ENCODE data around the gene PSMA6.
"Not testable (repeated sequence)": the region's sequence is repeated elsewhere in the genome, so short reads cannot be mapped to it uniquely, and the experiment has no call there.

The PSMA6 gene

DNA sequence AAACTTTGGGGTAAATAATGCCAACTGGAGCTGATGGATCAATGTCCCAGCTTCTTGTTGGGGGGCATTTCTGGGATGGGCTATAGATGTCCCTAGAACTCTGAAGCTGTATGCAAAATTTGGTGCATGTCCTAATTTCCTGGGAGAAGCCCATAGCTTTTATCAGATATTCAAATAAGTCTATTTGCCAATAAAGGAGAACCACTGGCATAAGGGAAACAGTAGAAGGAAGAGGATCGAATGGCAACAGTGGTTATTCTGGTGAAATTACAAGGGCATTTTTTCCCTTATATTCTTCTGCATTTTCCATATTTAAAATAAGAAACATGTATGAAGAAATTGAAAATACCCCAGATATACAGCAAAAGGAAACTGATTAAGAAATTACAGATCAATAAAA, 34.2 kb downstream of the PSMA6 start:
- no peak for DNase-seq

DNA sequence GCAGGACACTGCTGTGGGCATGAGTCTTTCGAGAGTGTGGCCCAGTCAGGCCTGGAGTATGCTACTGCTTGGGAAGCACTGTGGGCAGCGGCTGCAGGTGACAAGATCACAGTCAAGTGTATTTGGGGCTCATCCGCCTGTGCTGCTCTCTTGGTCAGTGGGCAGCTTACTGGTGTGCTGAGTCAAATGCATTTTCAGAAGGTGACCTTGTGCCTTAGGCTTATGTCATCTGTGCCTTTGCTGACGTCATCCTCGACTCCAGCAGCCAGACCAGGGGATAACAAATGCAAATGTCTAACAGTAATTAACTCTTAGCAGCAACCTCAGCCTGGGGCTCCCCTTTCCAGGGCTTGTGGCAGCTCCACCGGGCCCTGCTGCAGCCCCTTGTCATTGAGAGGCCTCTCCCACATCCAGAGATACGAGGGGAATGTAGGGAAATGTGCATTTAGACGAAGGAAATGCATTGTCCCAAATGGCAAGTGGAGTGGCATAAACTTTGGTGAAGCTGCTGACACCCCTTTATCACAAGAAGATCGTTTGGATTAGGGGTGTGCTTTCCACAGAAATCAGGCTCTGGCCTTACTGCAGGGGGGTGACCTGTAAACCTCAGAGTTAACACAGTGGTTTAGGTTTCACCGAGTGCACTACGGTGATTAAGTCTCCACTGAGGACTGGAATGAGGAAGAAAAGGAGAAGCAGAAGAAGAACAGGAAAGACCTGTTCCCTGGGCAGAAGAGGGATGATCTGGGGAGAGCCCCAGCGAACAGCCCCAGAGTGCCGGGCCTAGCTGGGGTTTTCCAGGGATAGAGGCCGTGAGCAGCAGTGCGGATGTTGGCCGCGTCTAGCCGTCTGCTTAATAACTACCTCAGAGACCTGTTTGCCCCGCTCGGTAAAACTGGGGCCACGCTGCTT, 39.7 kb downstream of the PSMA6 start:
- DNase-seq, result no peak

DNA sequence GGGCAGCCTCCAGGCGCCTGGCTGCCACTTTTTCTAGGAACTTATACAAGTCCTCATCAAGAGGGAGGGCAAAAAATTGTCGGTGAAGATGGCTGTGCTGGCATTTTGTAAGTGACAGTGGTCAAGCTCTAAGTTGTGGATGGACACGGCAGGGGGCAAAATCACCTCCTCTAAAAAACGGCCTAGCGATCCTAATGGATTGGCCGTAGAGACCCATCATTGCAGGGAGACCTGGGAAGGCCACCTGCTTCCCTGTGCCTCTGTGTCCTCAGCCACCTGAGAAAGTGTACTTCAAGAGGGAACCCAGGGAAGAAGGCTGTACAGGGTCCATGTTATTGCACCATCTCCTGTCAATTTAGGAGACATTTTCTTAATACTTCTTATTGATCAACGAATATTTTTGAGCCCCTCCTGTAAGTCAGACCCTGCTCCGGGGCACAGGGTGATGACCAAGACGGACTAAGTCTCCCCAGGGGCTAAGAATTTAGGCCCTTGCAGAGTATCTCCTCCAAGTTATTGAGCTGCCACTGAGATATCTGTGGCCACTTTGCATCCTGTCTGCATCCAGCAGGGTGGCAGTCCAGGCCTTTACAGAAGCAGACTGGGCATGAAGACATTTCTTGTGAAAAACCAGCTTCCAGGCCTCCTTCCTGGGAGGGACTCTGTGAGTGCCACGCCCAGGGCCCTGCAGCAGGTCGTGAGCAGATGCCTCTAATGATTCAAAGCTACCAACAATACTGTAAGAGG, 40.5 kb downstream of the PSMA6 start:
- no peak for DNase-seq

DNA sequence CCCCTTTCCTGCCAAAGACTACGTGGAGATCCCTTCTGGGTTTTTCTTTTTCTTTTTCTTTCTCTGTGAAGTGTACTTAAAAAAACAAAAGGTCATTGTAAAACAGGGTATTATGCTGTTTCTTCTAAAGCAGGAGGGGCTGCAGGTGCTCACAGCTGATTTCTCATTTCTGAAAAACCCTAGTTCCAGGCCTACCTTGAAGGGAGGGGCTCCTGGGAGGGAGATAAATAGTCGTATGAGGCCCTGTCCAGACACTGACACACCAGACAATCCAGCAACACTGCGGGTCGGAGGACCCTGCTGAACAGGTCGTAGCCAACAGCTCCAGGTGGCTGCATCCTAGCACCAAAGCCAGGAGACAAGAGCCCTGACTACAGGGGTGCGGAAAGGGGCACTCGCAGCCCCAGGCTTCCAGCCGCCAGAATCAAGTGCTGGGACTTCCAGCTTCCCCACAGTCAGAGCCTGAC, 41.1 kb downstream of the PSMA6 start:
- DNase-seq, result no peak

DNA sequence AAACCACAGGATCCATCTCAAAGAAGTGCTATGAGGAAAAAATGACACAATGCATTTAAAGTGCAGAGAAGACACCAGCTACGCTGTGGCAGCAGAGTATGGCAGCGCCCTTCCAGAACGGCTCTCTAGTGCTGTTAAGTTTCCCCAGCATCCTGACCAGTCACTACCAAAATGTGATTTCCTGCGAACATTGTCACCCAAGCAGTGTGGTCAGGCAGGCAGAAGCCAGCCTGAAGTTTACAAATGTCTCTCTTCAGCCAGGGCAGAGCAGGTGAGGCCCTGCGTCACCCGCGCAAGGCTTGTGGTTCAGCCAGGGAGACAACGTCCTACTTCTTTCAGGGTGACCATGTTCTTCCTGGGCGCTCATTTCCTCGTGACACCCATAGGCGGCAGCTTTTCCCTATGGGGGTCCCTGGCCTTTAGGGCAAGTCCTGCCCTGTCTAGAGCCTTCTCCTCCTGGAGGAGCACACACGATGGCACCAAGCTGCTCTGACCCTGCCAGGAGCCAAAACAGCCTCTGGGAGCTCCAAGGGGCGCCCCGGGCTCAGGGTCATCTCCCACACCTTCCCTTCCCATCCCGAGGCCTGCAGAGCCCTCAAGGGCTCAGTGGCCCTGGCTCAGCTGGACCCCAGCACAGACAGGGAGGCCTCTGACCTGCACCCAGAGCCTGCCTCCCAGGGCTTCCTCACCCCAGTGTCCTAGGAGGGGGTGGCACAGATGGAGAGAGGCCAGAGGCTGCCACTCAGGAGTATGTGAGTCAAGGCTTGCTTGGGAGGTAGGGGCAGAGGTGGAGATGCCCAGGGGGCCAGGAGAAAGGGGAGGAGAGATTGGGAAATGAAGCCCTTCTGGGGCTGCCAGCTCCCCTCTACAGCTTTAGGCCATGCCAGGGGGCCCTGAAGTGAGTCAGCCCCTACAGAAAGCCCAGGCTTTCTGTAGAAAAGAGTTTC, 41.9 kb downstream of the PSMA6 start:
- no peak for DNase-seq

DNA sequence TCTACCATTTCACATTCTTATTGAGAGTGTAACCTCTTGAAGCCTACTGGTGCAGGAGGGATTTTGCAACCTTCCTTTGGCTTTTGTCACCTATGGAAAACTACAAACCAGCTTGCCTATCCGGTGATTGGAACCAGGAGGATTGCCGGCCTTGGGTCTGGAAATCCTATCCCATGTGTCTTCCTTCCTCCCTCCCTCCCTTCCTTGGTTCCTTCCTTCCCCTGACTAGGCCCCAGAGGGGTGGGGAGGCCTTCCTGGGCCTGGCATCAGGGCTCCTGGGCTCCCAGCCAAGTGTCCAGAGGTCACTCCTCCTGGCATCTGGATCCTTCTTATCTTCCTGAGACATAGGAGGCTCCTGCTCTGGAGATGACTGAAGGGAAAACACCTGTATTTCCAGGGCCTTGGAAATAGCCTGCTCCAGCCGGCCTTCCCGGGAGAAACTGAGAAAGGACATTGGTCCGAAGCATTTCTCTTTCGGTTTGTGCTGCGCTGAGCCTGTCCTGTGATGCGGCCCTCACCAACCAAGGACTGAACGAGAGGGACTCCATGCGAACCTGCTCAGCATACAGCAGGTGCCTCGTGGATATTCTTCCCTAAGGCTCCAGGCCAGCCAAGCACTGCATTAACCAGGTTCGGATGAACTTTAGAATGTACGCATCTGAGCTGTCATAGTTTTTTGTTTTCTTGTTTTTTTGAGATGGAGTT, 43.4 kb downstream of the PSMA6 start:
- no peak for DNase-seq

DNA sequence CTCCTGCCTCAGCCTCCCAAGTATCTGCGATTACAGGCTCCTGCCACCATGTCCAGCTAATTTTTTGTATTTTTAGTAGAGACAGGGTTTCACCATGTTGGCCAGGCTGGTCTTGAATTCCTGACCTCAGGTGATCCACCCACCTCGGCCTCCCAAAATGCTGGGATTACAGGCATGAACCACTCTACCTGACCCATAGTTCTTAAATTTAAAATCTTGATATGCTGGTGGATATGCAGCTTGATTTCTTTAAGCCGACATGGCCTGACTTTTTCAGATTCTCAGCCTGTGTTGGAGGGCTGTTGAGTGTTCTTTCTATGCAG, 44.0 kb downstream of the PSMA6 start:
- not testable (repeated sequence) for DNase-seq

DNA sequence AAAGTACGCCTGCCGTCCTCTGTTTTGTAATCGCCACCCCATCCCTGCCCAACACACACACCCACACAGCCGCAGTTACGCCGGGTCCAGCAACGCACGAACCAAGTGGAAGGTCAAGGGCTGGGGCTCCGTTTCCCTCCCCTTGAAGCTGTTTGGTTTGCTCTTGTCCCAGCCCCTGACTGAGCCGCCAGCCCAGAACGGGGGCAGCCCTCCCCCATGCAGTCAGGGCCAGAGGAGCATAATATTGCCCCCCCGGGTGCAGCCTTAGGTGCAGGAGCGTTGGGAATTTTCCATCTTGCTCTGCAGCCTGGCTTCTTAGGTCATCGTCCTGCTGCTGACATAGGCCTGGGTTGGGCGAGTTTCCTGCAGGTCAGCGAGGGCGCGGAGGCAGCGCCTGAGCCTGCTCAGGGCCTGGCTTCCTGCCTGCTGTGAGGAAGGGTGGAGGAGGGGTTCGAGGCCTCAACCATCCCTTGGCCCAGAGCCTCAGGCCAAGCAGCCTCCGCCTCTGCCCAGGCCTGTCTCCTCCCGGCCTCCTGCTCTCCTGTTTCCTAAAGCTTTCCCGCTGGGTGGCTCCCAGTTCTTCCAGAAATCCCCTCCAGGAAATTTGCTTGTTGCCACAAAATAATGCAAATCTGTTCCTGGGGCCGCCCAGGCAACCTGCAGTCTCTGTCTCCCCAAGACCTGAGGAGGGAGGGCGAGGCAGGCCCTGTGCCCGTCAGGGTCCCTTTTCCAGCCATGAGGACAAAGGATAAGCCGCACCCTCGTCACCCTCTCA, 44.5 kb downstream of the PSMA6 start:
- no peak for DNase-seq

DNA sequence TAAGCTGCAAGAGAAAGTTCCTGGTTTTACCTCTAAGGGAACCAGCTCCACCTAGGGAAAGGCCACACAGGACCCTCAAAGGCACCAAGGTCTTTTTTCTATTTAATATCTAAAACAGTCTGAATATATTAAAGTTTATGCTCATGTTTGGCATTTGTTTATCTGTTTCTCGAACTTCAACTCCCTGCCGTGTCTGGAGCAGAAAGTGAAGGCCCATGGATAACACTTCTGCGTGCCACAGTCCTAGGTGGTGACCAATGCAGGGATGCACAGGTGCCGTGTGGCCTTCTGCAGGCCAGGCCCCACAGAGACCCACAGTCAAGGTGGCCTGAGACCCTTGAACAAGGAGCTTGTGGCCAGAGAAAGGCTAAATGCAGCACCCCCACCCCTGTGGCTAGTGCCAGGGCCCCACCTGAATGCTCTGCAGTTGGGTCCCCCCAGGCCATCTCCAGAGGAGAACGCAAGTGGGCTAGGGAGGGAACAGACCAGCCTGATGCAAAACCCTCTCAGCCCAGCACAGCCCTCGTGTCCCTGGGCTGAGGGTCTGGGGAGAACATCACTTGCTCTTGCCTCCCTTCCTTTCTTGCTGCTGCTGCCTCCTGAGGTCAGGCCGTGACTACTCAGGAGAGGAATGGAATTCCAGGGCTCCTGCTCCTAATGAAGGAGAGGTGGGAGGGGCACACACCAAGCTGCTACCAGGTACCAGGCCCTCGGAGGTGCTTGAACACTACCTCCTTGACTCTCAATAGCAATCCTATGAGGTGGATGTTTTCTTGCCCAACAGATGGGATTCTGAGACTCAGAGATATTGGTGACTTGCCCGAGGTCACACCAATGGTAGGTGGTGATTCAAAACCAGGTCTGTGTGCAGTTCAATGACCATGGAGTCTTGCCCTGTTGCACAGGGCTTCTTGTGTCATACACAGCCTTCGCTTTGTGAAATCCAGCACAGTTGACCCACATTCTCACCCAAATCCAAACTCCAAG, 45.4 kb downstream of the PSMA6 start:
- DNase-seq, result no peak

DNA sequence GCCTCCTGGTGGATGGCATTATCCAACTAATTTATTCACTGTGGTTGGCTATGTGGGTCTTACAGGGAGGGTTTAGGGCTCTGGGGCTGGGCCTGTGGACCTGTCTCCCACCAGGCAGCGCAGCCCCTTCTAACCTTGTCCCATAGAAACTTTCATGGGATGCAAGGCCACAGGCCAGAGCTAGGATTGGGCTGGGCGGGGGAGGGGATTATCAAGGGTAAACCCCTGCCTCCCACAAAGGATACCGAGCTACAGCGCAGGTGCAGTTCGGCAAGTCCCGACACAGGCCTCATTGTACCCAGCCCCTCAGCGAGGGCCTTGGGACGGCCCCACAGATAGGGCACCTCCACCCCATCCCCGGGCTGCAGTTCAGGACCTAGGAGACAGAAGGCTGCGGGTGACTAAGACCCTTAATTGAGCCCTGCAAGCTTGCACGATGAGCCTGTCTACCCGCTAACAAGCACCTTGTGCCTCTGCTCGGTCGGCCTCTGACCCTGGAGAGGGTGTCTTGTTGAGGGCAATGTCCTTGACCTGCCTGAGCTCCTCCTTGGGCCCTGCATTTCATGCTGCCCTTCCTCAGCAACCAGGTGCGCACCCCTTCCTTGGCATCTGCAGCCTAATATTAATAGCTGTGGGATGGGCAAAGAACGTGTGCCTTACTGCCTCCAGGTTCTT, 46.7 kb downstream of the PSMA6 start:
- no peak for DNase-seq

DNA sequence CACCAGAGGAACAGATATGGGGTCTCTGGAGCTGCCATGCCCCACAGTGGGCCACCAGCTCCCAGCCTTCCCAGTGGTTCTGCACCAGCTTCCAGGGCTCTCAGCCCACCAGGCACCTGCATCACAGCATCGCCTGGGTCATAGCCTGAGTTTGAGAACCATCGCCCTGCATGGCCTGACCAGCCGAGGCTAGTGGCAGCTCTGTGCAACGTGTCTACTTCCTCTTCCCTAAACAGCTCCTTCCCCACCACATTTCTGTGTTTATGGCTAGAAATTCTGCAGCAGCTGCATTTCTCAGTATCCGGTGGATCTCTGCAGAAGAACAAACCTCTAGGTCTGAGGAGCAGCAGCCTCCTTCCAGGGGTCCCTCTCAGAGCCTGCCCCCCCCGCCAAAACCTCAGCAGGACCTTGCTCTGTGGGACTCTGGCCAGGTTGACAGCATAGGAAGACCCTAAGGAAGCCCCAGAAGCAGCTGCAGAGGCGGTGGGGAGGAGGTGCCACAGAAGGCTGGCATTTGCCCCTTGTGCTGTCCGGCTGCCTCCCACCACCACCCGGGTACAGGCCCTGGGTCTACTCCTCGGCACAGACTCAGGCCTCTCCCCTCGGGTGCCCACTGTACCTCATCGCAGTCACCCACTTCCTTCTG, 47.7 kb downstream of the PSMA6 start:
- no peak for DNase-seq

DNA sequence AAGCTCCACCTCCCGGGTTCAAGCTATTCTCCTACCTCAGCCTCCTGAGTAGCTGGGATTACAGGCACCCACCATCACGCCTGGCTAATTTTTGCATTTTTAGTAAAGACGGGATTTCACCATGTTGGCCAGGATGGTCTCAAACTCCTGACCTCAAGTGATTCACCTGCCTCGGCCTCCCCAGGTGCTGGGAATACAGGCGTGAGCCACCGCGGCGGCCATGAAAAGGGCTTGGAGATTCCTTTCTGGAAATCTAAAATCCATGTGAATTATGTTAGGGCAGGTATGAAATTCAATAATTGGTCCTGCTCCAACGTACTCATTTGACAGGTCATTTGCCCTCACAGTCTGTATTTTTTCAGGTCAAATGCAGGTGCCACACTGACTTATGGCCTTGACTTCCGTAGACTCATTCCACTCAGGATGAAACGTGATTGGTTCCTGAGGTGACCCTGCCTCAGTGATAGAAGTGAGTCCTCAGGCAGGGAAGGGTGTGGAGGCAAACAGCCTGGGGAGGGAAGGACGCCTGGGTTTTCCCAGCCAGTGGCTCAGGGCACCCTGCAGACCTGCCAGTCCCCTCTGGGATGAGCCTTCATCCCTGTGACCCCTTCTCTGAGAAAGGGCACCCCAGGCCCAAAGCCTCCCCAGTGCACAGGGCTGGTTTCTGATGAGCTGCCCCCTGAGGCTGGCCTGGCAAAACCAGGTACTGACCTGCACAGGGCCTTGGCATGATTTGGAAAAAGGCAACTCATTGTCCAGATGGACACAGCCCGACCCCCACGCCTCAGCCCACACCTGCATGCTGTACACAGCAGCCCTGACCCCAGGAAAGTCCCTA, 48.7 kb downstream of the PSMA6 start:
- no peak for DNase-seq

DNA sequence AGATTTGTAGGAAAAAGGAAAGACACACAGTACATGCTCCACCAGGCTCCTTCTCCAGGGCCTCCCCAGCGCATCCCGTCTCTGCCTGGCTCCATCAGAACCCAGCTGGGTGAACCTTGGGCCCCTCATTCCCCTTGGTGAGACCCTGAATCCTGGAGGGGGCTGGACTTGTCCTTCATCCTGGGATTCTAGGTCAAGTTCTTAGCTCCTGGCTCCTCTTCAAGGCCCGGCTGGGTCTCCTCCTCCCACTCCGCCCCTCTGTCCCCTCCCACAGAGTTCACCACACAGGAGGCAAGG, 49.2 kb downstream of the PSMA6 start:
- no peak for DNase-seq

DNA sequence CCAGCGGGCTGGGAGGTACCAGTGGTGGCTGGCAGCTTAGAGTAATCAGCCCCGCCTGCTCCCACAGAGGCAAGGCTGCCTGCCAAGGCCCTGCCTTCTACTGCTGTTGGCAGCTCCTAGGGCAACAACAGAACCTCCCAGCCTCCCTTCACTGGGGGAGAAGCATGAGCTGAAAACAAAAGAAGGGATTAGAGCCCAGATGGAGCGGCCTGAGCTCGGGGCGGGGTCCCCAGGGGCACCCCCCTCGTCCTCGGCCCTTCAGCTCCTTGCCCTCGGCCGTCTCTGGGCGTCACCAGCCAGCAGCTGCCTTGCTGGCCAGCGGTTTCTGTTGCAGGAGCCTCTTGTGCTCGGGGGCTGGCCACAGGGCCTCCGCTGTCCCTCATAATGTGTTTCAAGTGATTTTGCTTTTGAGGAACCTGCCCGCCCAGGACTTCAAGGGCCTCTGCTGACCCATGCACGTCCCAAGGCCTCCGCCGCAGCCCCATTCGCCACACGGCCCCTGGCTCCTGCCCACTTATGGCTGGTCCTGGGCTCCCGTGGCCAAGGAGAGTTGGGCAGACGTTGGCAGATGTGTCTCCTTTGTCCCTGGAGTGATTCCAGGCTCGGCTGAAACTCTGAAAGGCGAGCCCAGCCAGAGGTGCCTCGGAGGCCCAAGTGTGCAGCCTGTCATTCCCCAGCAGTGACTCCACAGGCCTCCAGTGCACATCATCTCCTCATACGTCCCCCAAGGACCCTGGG, 49.7 kb downstream of the PSMA6 start:
- no peak for DNase-seq

DNA sequence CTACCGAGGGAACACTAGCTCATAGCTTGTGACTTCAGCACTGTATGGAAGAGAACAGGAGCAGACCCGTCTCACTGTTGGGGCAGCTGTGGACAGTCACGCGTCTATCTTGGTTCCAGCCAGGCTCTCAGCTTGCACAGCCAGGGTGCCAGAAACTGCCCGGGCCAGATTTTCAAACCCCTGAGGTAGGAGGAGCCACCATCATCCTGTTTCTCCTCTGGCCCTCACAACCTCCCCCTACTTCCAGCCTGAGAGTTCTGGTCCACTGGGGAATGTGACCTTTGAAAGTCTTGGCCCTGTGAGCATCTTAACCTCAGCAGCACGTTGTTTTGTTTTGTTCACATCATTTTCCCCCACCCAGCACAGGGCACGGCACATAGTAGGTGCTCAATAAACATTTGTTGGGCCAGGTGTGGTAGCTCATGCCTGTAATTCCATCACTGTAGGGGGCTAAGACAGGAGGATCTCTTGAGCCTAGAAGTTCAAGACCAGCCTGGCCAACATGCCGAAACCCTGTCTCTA, 50.4 kb downstream of the PSMA6 start:
- DNase-seq, result no peak

DNA sequence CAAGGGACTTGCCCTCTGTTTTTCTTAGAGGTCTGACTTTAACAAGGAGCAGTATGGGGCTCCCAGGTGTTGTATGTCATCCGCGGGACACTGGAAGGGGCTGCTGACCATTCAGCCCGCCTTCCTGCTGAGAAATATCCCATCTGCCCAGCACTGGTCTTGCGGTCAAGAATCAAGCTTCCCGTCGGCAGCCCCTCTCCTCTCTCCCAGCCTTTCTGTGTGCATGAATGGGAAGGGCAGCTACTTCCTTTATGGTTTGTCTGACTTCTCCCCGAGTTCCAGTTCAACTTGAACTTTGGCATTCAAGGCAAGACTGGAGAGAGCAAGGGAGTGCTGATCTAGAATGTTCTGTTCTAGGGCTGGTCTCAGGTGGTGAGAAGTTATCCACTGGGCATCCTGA, 51.5 kb downstream of the PSMA6 start:
- no peak for DNase-seq

DNA sequence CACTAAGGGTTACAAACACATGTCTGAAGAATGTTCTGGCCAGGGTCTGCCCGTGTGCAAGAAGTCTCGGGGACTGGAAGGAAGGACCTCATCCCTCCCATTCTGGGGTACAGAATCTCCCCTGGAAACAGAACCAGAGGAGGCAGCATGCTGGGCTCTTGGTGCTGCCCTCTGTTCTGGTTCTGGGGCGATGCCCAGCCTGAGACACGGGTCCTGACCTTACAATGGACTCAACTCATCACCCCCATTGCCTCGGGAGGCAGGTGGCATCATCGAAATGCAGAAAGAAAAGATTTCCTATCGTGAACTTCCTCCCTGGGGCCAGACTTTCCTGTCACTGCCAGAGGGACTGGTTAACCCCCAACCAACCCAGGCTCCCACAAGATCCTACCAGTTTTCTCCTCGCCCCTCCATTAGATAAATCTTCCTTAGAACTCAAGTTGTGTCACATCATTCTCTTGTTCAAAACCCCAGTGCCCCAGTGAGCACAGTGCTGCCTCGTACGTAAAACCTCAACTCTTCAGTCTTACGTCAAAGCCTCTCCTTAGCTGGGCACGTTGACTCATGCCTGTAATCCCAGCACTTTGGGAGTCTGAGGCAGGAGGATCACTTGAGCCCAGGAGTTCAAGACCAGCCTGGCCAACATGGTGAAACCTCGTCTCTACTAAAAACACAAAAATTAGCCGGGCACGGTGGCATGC, 52.1 kb downstream of the PSMA6 start:
- no peak for DNase-seq
